Natural killer cell (primary cell): ENCODE measurements around the gene AHDC1. TPM values are rescaled to one million over a fixed set of nuclear protein-coding genes. Genes with fewer than 3 reads are reported as not detected.

Source experiments
- ATAC-seq, 3 donors: fragments of 150-1000 bp in 2 of 3; fragments of 200-7000 bp in 1 of 3; cut with Tn5 transposase; 1 replicate in 1 of 3; 2 replicates in 2 of 3; pipeline ENCODE4 v1.10.0; 2021; ENCODE audit warnings: mild to moderate bottlenecking in 2 of 3, moderate library complexity in 2 of 3
- DNase-seq, 2 donors: peaks; one replicate each; pipeline versions ENCODE4 v3.0.0 to v3.0.0-alpha.2; 2013 to 2021; ENCODE audit warnings: mixed read lengths in 1 of 2
- H3K27ac ChIP-seq: one replicate; pipeline ENCODE4 v1.5.1; 2013; ENCODE audit warnings: mild to moderate bottlenecking, low read length
- H3K27me3 ChIP-seq: one replicate; pipeline ENCODE4 v1.6.1; 2013; ENCODE audit warnings: low read length; ENCODE audit not compliant: control insufficient read depth, insufficient read depth
- H3K36me3 ChIP-seq: one replicate; pipeline ENCODE4 v1.6.1; 2013; ENCODE audit warnings: low read length; ENCODE audit not compliant: control insufficient read depth, insufficient read depth
- H3K4me1 ChIP-seq: one replicate; pipeline ENCODE4 v1.6.1; 2013; ENCODE audit warnings: low read length; ENCODE audit not compliant: control insufficient read depth, insufficient read depth
- H3K4me3 ChIP-seq: one replicate; pipeline ENCODE4 v1.5.1; 2013; ENCODE audit warnings: low read length
- H3K9me3 ChIP-seq: one replicate; pipeline ENCODE4 v1.6.1; 2013; ENCODE audit warnings: low read length; ENCODE audit not compliant: control insufficient read depth, insufficient read depth
- H3K27ac Mint-ChIP-seq, 2 donors: one replicate each; pipeline ENCODE4 v1.8.0; 2022; ENCODE audit warnings: mild to moderate bottlenecking in 2 of 2, mixed read lengths in 2 of 2, moderate library complexity in 1 of 2
- H3K27me3 Mint-ChIP-seq, 2 donors: one replicate each; pipeline ENCODE4 v1.8.0; 2022; ENCODE audit warnings: low read depth in 2 of 2, mixed read lengths in 2 of 2
- H3K36me3 Mint-ChIP-seq: one replicate; pipeline ENCODE4 v1.8.0; 2022; ENCODE audit warnings: mixed read lengths
- H3K4me1 Mint-ChIP-seq, 2 donors: one replicate each; pipeline ENCODE4 v1.8.0; 2022; ENCODE audit warnings: mixed read lengths in 2 of 2
- H3K4me3 Mint-ChIP-seq: one replicate; pipeline ENCODE4 v1.8.0; 2022; ENCODE audit warnings: mild to moderate bottlenecking, moderate library complexity, mixed read lengths
- H3K9me3 Mint-ChIP-seq, 2 donors: one replicate each; pipeline ENCODE4 v1.8.0; 2022; ENCODE audit warnings: mixed read lengths in 2 of 2
- CTCF ChIP-seq: fragments of 200-600 bp; IDR thresholded peaks from one replicate; pipeline ENCODE4 v1.8.0; 2022; ENCODE audit warnings: antibody characterized with exemption
- WGBS: methylation state at CpG from one replicate; pipeline ENCODE4 v1.1.7; 2013; ENCODE audit warnings: missing lambda C conversion rate; ENCODE audit not compliant: insufficient coverage; 5-methylcytosine and 5-hydroxymethylcytosine counted together
- intact Hi-C: fragments of 100-400 bp; cut with micrococcal nuclease; formaldehyde crosslinking; loops from one replicate; pipeline ENCODE4 v1.14.2; 2022
- total RNA-seq, 4 donors: library from RNA; stranded (reverse); fragments of 120-200 nt in 1 of 4; gene quantifications; one replicate each; pipeline versions ENCODE4 v1.2.3 to v1.2.4, GENCODE V29; 2013 to 2022

AHDC1 gene
- total RNA-seq, 3 donors from 2014 or later (not counting 1 experiment from before 2014, with no cell fraction given) = 39.6 to 67.0 (median 47.0) TPM

- WGBS = 17% methylated on average over 44 of the region's 44 CpGs
- H3K27ac Mint-ChIP-seq = no peak overlapping the region
- no peak for DNase-seq
Observed at GRCh38 chr1:27575840-27576331, 28.1 kb downstream of the AHDC1 start.

GRCh38 chr1:27574871-27575831, 28.8 kb downstream of the AHDC1 start:
- intact Hi-C loops = no loop called here
- peaks cover 54% of the 10 kb centered on the region for H3K4me1 ChIP-seq
- H3K27ac ChIP-seq = no peak overlapping the region
- no peaks in the 10 kb centered on the region for H3K9me3 ChIP-seq
- no peak overlapping the region for H3K4me3 ChIP-seq
- peaks cover 50 to 65% of the 10 kb centered on the region in 2 donors for H3K4me1 Mint-ChIP-seq
- no peaks in the 10 kb centered on the region for H3K36me3 ChIP-seq
- H3K9me3 Mint-ChIP-seq = no peaks in the 10 kb centered on the region
- no peak for ATAC-seq
- no peak overlapping the region for H3K4me3 Mint-ChIP-seq
- WGBS = 40% methylated on average over 79 of the region's 83 CpGs
- H3K27me3 Mint-ChIP-seq = no peaks in the 10 kb centered on the region
- no peaks in the 10 kb centered on the region for H3K36me3 Mint-ChIP-seq
- no peak overlapping the region for H3K27ac Mint-ChIP-seq
- no peak for TF ChIP-seq CTCF
- DNase-seq = no peak
- no peaks in the 10 kb centered on the region for H3K27me3 ChIP-seq

More at GRCh38 chr1:27575840-27576331, 28.1 kb downstream of the AHDC1 start:
- H3K36me3 Mint-ChIP-seq = no peaks in the 10 kb centered on the region
- TF ChIP-seq CTCF = no peak
- Histone ChIP-seq H3K27me3 (no peaks in the 10 kb centered on the region), H3K27ac (no peak overlapping the region), H3K9me3 (no peaks in the 10 kb centered on the region), H3K4me3 (peak overlapping the region; percentile 17), H3K4me1 (peaks cover 54% of the 10 kb centered on the region), H3K36me3 (no peaks in the 10 kb centered on the region)
- intact Hi-C loops = no loop called here
- peak overlapping the region; percentile 45 for H3K4me3 Mint-ChIP-seq
- no peaks in the 10 kb centered on the region for H3K9me3 Mint-ChIP-seq
- peak in 1 of 3 donors; percentile 11 for ATAC-seq
- H3K4me1 Mint-ChIP-seq = peaks cover 55 to 62% of the 10 kb centered on the region in 2 donors
- no peaks in the 10 kb centered on the region for H3K27me3 Mint-ChIP-seq

- Mint-ChIP-seq H3K36me3 (no peaks in the 10 kb centered on the region), H3K27me3 (no peaks in the 10 kb centered on the region), H3K4me3 (peak overlapping the region; percentile 70), H3K4me1 (peaks cover 47 to 65% of the 10 kb centered on the region in 2 donors), H3K27ac (no peak overlapping the region), H3K9me3 (no peaks in the 10 kb centered on the region)
- no peak overlapping the region for H3K4me3 ChIP-seq
- ATAC-seq (no peak), DNase-seq (no peak)
- no peaks in the 10 kb centered on the region for H3K27me3 ChIP-seq
- WGBS = 78% methylated on average over 8 of the region's 8 CpGs
- no peaks in the 10 kb centered on the region for H3K36me3 ChIP-seq
- intact Hi-C loops = no loop called here
- peaks cover 52% of the 10 kb centered on the region for H3K4me1 ChIP-seq
- H3K27ac ChIP-seq = no peak overlapping the region
- TF ChIP-seq CTCF = no peak
- H3K9me3 ChIP-seq = no peaks in the 10 kb centered on the region
Observed at GRCh38 chr1:27574001-27574781, 29.8 kb downstream of the AHDC1 start.
